IPS-20b (cell line): ENCODE results near the gene SRGAP1.
"Not testable (repeated sequence)": the region's sequence is repeated elsewhere in the genome, so short reads cannot be mapped to it uniquely, and the experiment has no call there.

Source experiments
- H3K27ac ChIP-seq: one replicate; pipeline ENCODE4 v1.5.1; 2013; ENCODE audit warnings: low read length
- H3K27me3 ChIP-seq: 2 replicates; pipeline ENCODE4 v1.6.1; 2013; ENCODE audit warnings: mild to moderate bottlenecking, low read length, inconsistent platforms; ENCODE audit not compliant: insufficient read depth
- H3K36me3 ChIP-seq: 2 replicates; pipeline ENCODE4 v1.6.1; 2013; ENCODE audit warnings: low read depth, mild to moderate bottlenecking, inconsistent platforms, low read length, moderate library complexity; ENCODE audit not compliant: insufficient read depth
- H3K4me1 ChIP-seq: 2 replicates; pipeline ENCODE4 v1.6.1; 2013; ENCODE audit warnings: mild to moderate bottlenecking, control low read depth, inconsistent platforms, low read length, moderate library complexity; ENCODE audit not compliant: insufficient read depth
- H3K4me3 ChIP-seq: 2 replicates; pipeline ENCODE4 v1.5.1; 2013; ENCODE audit warnings: mild to moderate bottlenecking, low read length, inconsistent platforms
- H3K9ac ChIP-seq: 2 replicates; pipeline ENCODE4 v1.6.1; 2013; ENCODE audit warnings: low read depth, mild to moderate bottlenecking, inconsistent platforms, low read length, moderate library complexity
- H3K9me3 ChIP-seq: 2 replicates; pipeline ENCODE4 v1.6.1; 2013; ENCODE audit warnings: mild to moderate bottlenecking, low read depth, low read length, inconsistent platforms; ENCODE audit not compliant: insufficient read depth

The SRGAP1 gene

GRCh38 chr12:63874897-63875480 is 30.5 kb downstream of the SRGAP1 start:
- Histone ChIP-seq H3K9me3 (no peaks in the 10 kb centered on the region), H3K4me1 (peaks cover 4% of the 10 kb centered on the region; the same call in 1 of the 2 replicates), H3K27ac (no peak overlapping the region), H3K27me3 (no peaks in the 10 kb centered on the region), H3K4me3 (no peak overlapping the region), H3K36me3 (no peaks in the 10 kb centered on the region), H3K9ac (no peak overlapping the region)

DNA sequence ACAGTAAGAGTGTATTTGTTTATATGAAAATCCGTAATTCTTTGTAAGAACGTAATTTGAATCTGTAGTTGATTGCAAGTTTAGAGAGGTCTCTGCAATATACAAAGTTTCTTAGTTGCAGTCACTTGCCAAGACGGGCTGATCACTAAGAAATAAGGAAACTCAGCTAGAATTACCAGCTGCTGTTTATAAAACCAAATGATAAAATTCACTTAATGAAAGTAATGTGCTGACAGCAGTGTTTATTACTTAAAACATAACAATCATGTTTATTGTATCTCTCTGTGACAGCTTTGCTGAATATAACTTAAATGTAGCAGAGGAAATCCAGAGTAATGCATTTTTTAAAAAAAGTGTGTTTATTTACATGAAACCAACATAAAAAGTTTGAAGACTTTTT is 31.2 kb downstream of the SRGAP1 start:
- H3K4me1 ChIP-seq = peaks cover 4% of the 10 kb centered on the region; the same call in 1 of the 2 replicates
- H3K27me3 ChIP-seq = no peaks in the 10 kb centered on the region
- H3K9me3 ChIP-seq = no peaks in the 10 kb centered on the region
- no peaks in the 10 kb centered on the region for H3K36me3 ChIP-seq
- H3K4me3 ChIP-seq = no peak overlapping the region
- no peak overlapping the region for H3K27ac ChIP-seq
- H3K9ac ChIP-seq = no peak overlapping the region

GRCh38 chr12:63876980-63877379 is 32.5 kb downstream of the SRGAP1 start:
- H3K9ac ChIP-seq = no peak overlapping the region
- H3K27me3 ChIP-seq = no peaks in the 10 kb centered on the region
- H3K9me3 ChIP-seq = no peaks in the 10 kb centered on the region
- no peaks in the 10 kb centered on the region for H3K36me3 ChIP-seq
- H3K27ac ChIP-seq = no peak overlapping the region
- H3K4me3 ChIP-seq = no peak overlapping the region
- no peaks in the 10 kb centered on the region for H3K4me1 ChIP-seq

DNA sequence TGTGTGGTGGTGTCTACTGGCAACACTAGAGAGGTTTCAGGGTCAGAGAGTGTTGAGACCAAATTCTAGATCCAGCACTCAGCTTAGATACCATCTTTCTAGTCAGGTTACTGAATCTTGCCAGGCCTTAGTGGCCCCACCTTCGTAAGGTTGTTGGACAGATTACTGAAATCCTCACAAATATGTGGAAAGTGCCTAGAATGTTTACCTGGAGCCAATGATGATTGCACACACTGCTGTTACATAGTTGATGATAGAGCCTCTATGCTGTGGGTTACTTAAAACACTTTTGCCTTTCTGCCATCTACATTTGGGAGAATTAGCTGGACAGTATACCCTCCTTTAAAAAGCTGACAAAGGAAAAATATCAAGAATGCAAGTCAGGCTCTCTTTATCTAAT is 33.2 kb downstream of the SRGAP1 start:
- Histone ChIP-seq H3K27me3 (no peaks in the 10 kb centered on the region), H3K27ac (no peak overlapping the region), H3K9me3 (no peaks in the 10 kb centered on the region), H3K4me1 (no peaks in the 10 kb centered on the region; the same call in 1 of the 2 replicates), H3K36me3 (no peaks in the 10 kb centered on the region), H3K4me3 (no peak overlapping the region), H3K9ac (no peak overlapping the region)

- H3K27me3 ChIP-seq, H3K36me3 ChIP-seq, H3K9ac ChIP-seq, H3K4me3 ChIP-seq, H3K9me3 ChIP-seq, H3K27ac ChIP-seq, H3K4me1 ChIP-seq: not testable (repeated sequence)
These were observed 35.7 kb downstream of the SRGAP1 start for GRCh38 chr12:63880235-63880634.

DNA sequence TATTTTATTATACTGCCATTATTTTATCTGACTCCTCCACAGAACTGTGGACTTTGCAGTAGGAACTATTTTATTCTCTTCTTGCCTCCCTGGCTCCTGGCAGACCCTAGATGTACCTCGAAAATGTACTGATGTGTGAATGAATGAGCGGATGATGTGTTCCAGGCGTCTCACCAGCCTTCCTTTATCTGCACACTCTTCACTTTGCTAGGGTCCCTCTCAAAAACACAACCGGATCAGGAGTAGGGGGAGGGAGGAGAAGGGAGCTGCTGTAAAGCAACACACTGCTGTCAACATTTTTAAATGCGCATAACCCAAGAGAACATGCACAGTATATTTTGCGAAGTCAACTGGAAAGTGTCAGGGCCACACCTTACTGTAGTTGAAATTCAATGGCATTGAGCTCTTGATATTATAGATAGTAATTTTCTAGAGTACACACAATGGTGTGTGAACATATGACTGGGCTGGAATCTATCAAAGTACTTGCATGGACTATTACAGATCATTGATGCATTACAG is 36.3 kb downstream of the SRGAP1 start:
- H3K27ac ChIP-seq = no peak overlapping the region
- no peaks in the 10 kb centered on the region for H3K27me3 ChIP-seq
- H3K4me1 ChIP-seq = no peaks in the 10 kb centered on the region; the same call in 1 of the 2 replicates
- no peak overlapping the region for H3K9ac ChIP-seq
- H3K36me3 ChIP-seq = no peaks in the 10 kb centered on the region
- H3K9me3 ChIP-seq = no peaks in the 10 kb centered on the region
- H3K4me3 ChIP-seq = no peak overlapping the region

GRCh38 chr12:63882844-63883243 is 38.3 kb downstream of the SRGAP1 start:
- Histone ChIP-seq H3K9ac (no peak overlapping the region), H3K27me3 (no peaks in the 10 kb centered on the region), H3K27ac (no peak overlapping the region), H3K9me3 (no peaks in the 10 kb centered on the region), H3K36me3 (no peaks in the 10 kb centered on the region), H3K4me3 (no peak overlapping the region), H3K4me1 (no peaks in the 10 kb centered on the region; the same call in 1 of the 2 replicates)

GRCh38 chr12:63885401-63885800 is 40.9 kb downstream of the SRGAP1 start:
- Histone ChIP-seq H3K27ac (no peak overlapping the region), H3K4me3 (no peak overlapping the region), H3K4me1 (no peaks in the 10 kb centered on the region; the same call in 1 of the 2 replicates), H3K27me3 (no peaks in the 10 kb centered on the region), H3K9me3 (no peaks in the 10 kb centered on the region), H3K36me3 (no peaks in the 10 kb centered on the region), H3K9ac (no peak overlapping the region)

- H3K27ac ChIP-seq = no peak overlapping the region
These were observed 44.6 kb downstream of the SRGAP1 start for GRCh38 chr12:63888908-63889635.

DNA sequence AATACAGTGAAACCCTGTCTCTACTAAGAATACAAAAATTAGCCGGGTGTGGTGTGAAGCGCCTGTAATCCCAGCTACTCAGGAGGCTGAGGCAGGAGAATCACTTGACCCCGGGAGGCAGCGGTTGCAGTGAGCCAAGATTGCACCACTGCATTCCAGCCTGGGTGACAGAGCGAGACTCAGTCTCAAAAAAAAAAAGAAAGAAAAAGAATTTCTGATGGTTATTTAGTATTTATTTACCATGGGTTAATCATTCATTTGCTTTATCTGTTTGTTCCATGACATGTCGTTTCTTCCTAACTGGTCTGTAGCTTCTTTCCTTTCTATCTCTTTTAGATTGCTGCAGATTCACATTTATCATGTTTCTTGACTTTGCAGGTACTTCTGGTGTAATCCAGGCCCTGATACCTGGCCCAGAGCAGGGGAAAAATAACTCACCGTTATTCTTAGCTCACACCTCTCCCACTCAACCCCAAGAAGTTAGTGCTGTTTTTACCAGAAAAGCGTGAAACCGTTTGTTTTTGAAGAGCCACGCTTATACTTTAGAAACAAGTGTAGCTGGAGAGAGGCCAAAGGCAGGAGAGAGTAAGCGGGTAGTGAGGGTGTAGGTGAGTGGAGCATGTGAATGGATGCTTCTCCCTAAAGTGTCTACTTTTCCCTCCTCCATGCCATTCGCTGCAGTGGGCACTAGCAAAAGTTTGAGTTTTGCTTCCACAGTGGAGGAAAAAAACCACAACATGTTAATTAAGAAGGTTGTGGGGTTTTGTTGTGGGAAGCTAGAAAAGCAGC is 45.4 kb downstream of the SRGAP1 start:
- Histone ChIP-seq H3K9ac (no peak overlapping the region), H3K36me3 (no peaks in the 10 kb centered on the region), H3K27me3 (no peaks in the 10 kb centered on the region), H3K9me3 (no peaks in the 10 kb centered on the region), H3K4me3 (no peak overlapping the region), H3K27ac (no peak overlapping the region), H3K4me1 (peaks cover 13% of the 10 kb centered on the region)

More at GRCh38 chr12:63888908-63889635, 44.6 kb downstream of the SRGAP1 start:
- Histone ChIP-seq H3K9ac (no peak overlapping the region), H3K36me3 (no peaks in the 10 kb centered on the region), H3K4me1 (peaks cover 13% of the 10 kb centered on the region), H3K9me3 (no peaks in the 10 kb centered on the region), H3K4me3 (no peak overlapping the region), H3K27me3 (no peaks in the 10 kb centered on the region)

DNA sequence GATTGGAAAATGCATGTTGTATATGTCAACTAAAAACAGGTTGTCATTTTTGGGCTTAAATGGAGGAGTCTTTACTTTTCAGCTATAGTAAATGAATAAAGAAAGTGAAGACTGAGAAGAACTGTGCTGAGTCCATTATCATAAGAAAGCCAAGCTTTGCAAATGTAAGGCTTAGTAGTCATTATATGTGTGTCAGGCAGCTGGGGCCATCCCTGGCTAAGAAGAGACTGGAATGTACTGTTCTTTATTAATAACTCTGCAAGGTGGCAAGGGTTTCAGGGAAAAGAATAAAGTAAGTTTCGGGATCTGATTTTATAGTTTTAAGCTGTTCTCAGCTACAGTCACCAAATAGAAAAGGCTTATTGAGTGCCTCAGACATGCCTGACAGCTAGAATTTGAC is 48.7 kb downstream of the SRGAP1 start:
- 0 out of 2 replicates have a peak overlapping the region, but pooled peaks have one; percentile 30 for H3K4me3 ChIP-seq
- no peaks in the 10 kb centered on the region for H3K27me3 ChIP-seq
- no peak overlapping the region for H3K9ac ChIP-seq
- H3K9me3 ChIP-seq = no peaks in the 10 kb centered on the region
- H3K36me3 ChIP-seq = no peaks in the 10 kb centered on the region
- no peak overlapping the region for H3K27ac ChIP-seq
- peaks cover 18% of the 10 kb centered on the region for H3K4me1 ChIP-seq
